DOHH2 (cell line): ENCODE measurements around the gene SUCLA2.

ENCODE experiments used
- EZH2phosphoT487 ChIP-seq: fragments of 200-600 bp; sonication (generic); IDR thresholded peaks from 2 replicates; pipeline ENCODE4 v1.6.1; 2017; ENCODE audit warnings: borderline replicate concordance, mild to moderate bottlenecking, antibody characterized with exemption, low read length, moderate library complexity, mixed read lengths
- TF ChIP-seq, protein P1 (sequence below): fragments of 200-600 bp; sonication (generic); IDR thresholded peaks from one replicate; pipeline ENCODE4 v1.5.1; 2014; ENCODE audit warnings: antibody characterized with exemption, mild to moderate bottlenecking, low read depth, low read length; ENCODE audit not compliant: poor library complexity, severe bottlenecking

DNA sequence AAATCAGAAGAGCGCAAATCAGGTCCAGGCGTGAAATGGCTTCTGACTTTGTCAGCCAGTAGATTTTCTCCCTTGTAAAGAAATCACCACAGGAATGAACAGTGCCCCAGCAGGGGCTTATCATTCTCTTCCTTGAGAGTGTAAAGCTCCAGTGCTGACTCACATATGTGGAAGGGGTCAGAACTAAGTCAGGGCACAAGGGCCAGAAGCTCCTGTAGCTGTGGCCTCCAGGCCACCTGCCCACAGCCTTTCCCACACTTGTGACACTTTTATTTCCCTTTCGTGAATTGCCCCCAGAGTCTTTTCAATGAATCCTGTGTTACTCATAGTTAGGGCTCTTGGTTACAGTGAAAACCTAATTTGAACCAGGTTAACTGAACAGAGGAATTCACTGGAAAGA lies 99.6 kb downstream of the SUCLA2 start:
- TF ChIP-seq, protein P1, sequence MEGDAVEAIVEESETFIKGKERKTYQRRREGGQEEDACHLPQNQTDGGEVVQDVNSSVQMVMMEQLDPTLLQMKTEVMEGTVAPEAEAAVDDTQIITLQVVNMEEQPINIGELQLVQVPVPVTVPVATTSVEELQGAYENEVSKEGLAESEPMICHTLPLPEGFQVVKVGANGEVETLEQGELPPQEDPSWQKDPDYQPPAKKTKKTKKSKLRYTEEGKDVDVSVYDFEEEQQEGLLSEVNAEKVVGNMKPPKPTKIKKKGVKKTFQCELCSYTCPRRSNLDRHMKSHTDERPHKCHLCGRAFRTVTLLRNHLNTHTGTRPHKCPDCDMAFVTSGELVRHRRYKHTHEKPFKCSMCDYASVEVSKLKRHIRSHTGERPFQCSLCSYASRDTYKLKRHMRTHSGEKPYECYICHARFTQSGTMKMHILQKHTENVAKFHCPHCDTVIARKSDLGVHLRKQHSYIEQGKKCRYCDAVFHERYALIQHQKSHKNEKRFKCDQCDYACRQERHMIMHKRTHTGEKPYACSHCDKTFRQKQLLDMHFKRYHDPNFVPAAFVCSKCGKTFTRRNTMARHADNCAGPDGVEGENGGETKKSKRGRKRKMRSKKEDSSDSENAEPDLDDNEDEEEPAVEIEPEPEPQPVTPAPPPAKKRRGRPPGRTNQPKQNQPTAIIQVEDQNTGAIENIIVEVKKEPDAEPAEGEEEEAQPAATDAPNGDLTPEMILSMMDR, result no peak
- TF ChIP-seq EZH2phosphoT487, result no peak
